HG02642 (cell line): Measurements from ENCODE around the gene XPNPEP1.

Experiments
- ATAC-seq: cut with Tn5 transposase; IDR thresholded peaks from one replicate; pipeline ENCODE4 v1.9.1; 2021; ENCODE audit warnings: mild to moderate bottlenecking; ENCODE audit not compliant: unreplicated experiment, poor library complexity

Gene XPNPEP1

DNA sequence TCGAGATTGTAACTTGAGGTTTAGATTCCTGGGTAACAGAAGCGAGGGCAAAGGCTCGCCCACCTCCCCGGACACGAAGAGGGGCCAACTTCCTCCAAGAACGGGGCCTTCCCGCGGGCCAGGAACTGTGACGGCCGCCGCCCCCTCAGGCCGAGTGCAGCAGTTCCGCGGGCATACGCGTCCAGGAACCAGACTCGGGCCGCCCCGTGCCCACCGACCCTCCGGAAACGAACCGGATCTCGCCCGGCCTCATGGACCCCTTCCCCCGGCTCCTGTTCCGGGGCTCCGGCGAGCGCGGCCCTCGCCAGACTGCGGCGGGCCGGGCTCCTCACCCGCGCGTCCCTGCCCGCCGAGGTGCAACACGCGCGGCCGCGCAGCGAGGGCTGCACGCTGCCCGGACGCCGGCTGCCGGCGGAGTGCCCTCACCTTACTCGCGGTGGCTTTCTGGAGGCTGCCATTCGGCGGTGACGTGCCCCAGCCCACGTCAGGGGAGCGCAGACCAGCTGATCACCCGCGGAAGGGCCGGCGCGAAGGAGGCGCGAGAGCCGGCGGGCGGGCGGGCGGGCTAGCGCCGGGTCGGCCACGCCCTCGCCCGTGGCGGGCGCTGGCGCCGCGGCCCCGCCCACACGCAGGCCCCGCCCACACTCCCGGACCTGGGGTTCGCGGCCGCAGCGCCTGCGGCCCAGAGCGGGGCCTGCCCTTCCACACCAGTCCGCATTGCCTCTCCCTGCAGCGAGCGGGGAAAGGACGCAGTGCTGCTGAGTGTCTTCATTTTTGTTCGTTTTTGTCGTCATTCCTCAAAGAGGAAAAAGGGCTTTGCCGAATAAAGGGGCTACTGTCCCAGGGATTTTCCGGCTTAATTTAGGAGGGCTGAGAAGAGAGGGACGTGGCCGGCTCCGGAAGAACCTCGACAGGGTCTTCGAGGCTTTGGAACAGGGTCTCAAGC is at the start of gene XPNPEP1:
TSS of gene XPNPEP1 (minus strand) at position 536 of the 946 bp plus-strand sequence. CDS start at position 458, 78 bp downstream.
- ATAC-seq, result peak; percentile 97

DNA sequence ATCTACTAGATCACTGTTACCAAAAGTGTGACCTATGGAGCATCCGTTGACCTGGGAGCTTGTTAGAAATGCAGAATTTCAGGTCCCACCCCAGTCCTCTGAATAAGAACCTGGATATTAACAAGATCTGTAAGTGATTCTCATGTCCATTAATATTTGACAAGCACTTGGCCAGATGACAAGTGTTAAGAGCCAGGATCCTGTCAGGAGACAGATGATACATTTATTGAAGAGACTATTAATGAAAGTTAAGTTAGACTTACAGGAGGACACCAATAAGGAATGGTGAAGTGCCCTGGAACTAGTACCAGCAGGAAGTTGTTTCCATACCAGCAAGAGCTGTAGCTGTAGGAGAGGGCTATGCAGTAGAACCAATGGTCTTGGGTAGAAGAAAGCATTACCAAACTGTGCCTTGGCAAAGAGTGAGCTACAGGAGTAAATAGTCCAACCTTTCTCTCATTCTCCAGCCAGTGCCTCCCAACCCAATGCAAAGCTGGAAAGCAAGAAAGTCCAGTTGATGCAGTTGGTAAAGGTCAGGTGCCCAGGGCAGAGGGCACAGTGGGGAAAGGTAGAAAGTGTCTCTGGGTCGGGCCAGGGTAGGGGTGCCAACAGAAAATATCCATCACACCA is 49.2 kb upstream of the XPNPEP1 start:
- ATAC-seq, result no peak

DNA sequence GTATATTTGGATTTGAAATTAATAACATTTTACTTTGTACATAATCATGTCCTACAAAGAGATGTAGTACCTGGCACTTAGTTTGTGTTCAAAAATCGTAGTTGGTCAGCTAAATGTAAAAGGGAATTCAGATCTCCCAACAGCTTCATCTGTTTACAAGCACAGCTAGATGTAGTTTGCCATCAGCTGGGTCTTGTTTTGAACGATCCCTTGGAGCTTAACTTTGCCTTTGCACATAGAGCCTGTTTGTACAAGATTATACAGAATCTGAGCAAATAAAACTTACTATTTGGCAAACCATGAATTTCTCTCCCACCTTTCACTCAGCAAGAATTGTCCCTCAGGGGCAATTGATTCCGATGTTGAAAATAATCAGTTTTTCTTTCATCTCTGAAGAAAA is 48.3 kb upstream of the XPNPEP1 start:
- no peak for ATAC-seq

- no peak for ATAC-seq
Measured at GRCh38 chr10:109969760-109970346, 46.5 kb upstream of the XPNPEP1 start.

GRCh38 chr10:109968953-109969759 is 45.8 kb upstream of the XPNPEP1 start:
- no peak for ATAC-seq

DNA sequence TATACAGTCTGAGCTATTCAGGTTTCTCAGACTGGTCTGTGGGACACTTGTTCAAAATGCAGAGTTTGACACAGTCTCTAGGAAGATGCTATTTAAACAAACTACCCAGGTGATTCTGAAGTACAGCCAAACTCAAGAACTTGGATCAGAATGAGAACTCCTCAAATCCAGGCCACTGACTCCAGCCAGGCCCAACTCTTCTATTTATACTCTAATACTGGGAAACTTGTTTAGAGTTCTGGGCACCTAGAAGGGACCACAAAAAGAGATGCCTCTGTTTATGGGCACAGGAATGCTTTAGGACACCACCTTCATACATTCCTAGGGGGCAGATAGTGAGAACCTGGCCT is 44.4 kb upstream of the XPNPEP1 start:
- ATAC-seq, result no peak

DNA sequence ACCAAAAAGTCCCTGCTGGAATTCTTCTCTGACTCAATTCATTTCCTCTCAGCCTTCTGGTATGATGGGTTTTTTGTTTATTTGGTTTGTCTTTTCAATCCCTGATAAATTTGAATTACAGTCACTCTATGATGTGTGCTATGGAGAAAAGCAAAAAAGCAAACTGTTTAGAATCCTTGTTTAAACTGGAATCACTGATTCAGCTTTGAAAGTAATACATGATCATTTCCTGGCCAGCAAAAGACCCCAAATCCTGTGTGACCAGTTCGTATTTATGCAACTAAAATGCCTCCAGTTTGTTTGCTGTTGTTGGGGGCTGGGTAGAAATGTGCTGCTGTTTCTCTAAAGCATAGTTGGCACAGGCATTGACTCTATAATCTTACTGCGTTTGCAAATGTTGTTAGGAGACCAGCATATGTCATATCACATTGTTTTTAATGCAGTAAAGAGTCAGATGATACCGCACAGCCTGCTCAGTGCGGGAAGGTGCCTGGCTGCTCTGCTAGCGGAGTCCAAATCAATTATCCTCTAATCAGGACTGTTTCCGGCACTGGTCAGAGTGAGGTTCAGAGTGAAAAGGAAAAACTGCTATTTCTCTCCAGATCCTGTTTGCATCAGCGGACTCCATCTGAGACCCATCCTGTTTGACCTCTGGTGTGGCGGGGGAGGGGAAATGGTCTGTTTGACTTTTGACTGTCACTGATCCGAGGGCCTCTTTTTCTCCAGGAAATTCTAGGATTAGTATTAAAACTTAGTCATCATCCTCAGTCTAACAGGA is 43.8 kb upstream of the XPNPEP1 start:
- no peak for ATAC-seq

- no peak for ATAC-seq
Measured at GRCh38 chr10:109964318-109964717, 41.0 kb upstream of the XPNPEP1 start.

DNA sequence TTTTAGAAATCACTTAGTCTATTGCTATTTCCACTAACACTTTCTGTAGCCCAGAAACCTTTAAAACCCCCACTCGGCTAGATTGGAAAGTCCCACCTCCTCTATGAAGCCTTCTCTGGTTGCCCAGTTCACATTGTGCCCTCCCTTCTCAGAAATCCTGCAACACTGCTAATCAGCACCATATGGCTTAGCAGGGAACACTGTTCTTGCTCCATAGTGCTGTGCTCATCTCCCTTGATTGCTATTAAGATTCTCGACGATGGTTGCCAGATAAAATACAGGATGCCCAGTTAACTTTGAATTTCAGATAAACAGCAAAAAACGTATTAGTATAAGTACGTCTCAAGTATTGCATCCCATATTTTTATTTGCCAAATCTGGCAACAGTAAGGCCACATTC is 40.1 kb upstream of the XPNPEP1 start:
- ATAC-seq, result no peak

DNA sequence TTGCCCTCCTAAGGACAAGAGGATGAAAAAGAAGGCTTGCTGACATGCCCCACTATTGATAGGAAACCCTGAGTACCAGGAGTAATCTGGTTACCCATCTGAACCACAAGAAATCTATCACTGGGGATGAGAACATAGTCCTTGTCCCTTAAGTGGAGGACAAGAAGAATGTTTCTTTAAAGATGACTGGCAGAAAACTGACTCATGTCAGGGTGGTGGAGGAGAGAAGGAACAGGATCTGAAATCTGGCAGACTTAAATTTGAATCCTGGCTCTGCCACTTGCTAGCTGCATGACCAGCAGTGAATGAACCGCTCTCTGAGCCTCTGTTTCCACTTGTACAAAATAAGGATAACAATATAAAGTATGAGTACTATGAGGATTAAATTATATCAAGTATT is 38.9 kb upstream of the XPNPEP1 start:
- ATAC-seq, result no peak

- no peak for ATAC-seq
Measured at GRCh38 chr10:109961174-109962001, 38.1 kb upstream of the XPNPEP1 start.

DNA sequence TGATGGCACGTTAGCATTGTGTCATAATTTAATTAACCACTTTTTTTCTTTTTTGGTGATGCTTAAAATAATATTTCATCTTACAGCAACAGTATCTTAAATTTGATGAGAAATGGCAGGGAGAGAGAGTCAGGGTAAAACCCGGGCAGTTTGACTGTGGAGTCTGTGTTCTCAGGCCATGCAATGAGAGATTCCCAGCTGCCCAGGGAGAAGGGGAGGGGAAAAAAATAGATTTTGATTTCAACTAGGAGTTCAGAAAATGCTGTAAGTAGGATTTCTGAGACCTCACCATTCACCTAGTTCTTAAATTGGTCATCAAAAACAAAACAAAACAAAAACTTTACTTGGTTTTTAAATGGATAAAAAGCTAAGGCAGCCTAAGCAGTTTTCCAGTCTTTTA is 37.4 kb upstream of the XPNPEP1 start:
- no peak for ATAC-seq

GRCh38 chr10:109959259-109960145 is 36.2 kb upstream of the XPNPEP1 start:
- no peak for ATAC-seq

- no peak for ATAC-seq
Measured at GRCh38 chr10:109958059-109958458, 34.7 kb upstream of the XPNPEP1 start.

DNA sequence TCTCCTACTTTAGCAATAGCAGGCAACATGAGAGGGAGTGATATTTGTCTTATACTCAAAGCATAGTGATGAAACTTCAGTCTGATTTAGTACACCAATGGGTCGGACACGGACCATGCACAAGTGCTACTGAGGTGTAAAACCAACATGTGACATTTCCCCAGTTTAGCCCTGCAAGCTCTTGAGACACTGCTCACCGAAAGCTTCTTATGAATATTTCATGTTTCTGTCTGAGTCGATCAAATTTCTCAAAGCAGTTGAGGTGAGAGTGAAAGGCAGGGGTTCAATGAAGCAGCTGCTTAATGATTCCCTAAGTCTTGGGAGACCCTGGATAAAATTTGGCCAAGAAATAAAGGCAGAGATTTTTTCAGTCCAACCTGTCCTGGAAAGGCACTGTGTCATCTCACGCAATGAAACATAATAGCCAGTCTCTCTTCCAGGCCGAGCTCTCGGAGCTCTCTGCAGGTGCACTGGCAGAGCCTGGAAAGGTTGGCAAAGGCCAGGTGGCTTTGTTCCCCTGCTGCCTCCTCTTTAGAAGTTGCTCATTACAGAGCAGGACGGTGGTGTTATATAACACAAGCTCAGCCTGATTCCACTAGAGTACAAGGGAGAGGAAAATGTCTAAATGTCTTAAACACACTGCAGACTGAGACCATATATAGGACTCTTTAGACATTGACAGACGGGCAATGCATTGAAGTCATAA is 33.9 kb upstream of the XPNPEP1 start:
- peak; percentile 95 for ATAC-seq

DNA sequence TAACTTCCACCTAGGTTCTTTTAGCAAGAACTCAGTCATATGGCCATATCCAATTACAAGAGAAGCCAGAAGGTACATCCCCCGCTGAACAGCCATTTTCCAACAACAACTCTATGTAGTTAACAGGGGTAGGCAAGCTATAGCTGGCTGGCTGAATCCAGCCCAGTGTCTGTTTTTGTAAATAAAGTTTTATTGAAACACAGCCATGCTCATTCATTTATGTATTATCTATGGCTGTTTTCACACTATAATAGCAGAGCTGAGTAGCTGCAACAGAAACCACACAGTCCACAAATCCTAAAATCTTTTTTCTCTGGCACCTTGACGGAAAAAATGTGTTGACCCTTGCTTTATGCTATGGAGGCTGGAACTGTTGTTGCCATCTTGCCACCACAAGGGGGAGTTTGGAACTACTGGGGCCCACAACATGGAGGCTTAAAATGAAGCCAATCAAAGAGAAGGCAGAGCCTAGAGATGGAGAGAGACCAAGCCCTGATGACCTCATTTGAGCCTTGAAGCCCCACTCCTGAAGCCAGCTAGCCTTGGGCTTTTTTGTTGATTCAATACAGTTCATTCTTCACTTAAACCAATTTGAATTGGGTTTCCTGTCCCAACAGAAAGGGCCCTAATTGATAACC is 33.3 kb upstream of the XPNPEP1 start:
- peak; percentile 77 for ATAC-seq

DNA sequence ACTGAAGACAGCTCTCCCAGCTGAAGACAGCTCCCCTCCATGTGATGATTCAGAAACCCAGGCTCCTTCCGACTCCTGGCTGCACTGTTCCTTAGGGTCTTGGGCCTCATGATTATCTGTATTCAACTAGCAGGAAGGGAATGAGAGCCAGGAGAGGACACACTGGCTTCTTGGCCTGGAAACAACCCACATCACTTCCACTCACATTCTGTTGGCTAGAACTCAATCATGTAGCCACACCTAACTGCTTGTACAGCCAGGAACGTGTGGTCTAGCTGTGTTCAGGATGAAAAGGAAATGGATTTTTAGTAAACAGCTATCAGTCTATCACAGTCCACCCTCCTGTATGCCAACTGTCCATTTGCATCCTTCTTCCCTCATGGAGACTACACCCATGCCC is 30.5 kb upstream of the XPNPEP1 start:
- ATAC-seq, result no peak
